AG04449 (cell line): ENCODE results near the gene SMDT1.

Experiments used
- CTCF ChIA-PET: fragments of 350-600 bp; formaldehyde crosslinking; extraction: SDS; loops from one replicate; lab custom pipeline; 2021; ENCODE audit warnings: antibody characterized with exemption; lab: Yijun Ruan, JAX
- POLR2A ChIA-PET: fragments of 400-600, 350-600 bp; formaldehyde crosslinking; extraction: SDS; loops from one replicate; lab custom pipeline; 2020; ENCODE audit warnings: antibody characterized with exemption, inconsistent platforms; lab: Yijun Ruan, JAX
- DNase-seq: peaks from one replicate; pipeline ENCODE4 v3.0.0-alpha.2; 2010; ENCODE audit warnings: low read depth, low spot score
- H3K4me3 ChIP-seq: 2 replicates; pipeline ENCODE4 v1.5.1; 2011; ENCODE audit warnings: low read depth, mild to moderate bottlenecking, control low read depth, low read length
- CTCF ChIP-seq: IDR thresholded peaks from one replicate; pipeline ENCODE4 v1.5.1; 2011; ENCODE audit warnings: mild to moderate bottlenecking, moderate library complexity, low read length, control low read depth, inconsistent platforms; ENCODE audit not compliant: insufficient read depth; ENCODE audit errors: missing control alignments

SMDT1 gene

GRCh38 chr22:42132457-42132856 is 53.0 kb downstream of the SMDT1 start:
- POLR2A ChIA-PET, result no interaction called here

More at GRCh38 chr22:42132457-42132856, 53.0 kb downstream of the SMDT1 start:
- CTCF ChIA-PET, result interaction anchor here (0.9 kb wide), 1 partner anchor 312 kb away, joined by 3 read pairs; no protein-coding TSS in a partner anchor
- DNase-seq, result no peak
- TF ChIP-seq CTCF, result no peak
- no peak overlapping the region for H3K4me3 ChIP-seq
